HG02623 (cell line): ENCODE measurements around the gene KCNIP4.

Experiments
- ATAC-seq: cut with Tn5 transposase; IDR thresholded peaks from one replicate; pipeline ENCODE4 v1.9.1; 2021; ENCODE audit warnings: moderate library complexity; ENCODE audit not compliant: unreplicated experiment

Gene KCNIP4

GRCh38 chr4:20997886-20998285 lies 950.7 kb downstream of the KCNIP4 start:
- ATAC-seq = no peak

- no peak for ATAC-seq
These were observed 953.0 kb downstream of the KCNIP4 start for GRCh38 chr4:20995610-20996009.

GRCh38 chr4:20995015-20995414 lies 953.6 kb downstream of the KCNIP4 start:
- ATAC-seq = no peak

GRCh38 chr4:20992002-20992401 lies 956.6 kb downstream of the KCNIP4 start:
- no peak for ATAC-seq

- ATAC-seq = no peak
These were observed 961.4 kb downstream of the KCNIP4 start for GRCh38 chr4:20987191-20987590.

GRCh38 chr4:20984576-20984836 lies 964.1 kb downstream of the KCNIP4 start:
- ATAC-seq = no peak

GRCh38 chr4:20983763-20984575 lies 964.6 kb downstream of the KCNIP4 start:
- ATAC-seq = no peak

GRCh38 chr4:20982544-20982943 lies 966.0 kb downstream of the KCNIP4 start:
- no peak for ATAC-seq

GRCh38 chr4:20960291-20960690 lies 988.3 kb downstream of the KCNIP4 start:
- no peak for ATAC-seq

- no peak for ATAC-seq
These were observed 994.0 kb downstream of the KCNIP4 start for GRCh38 chr4:20954541-20954940.

GRCh38 chr4:20944961-20945360 lies 1003.6 kb downstream of the KCNIP4 start:
- ATAC-seq = no peak

- ATAC-seq = no peak
These were observed 1004.1 kb downstream of the KCNIP4 start for GRCh38 chr4:20944451-20944850.

- no peak for ATAC-seq
These were observed 1010.4 kb downstream of the KCNIP4 start for GRCh38 chr4:20938204-20938603.

- no peak for ATAC-seq
These were observed 1022.0 kb downstream of the KCNIP4 start for GRCh38 chr4:20926529-20926928.

- ATAC-seq = no peak
These were observed 1023.4 kb downstream of the KCNIP4 start for GRCh38 chr4:20925176-20925575.

GRCh38 chr4:20922962-20923361 lies 1025.6 kb downstream of the KCNIP4 start:
- no peak for ATAC-seq

GRCh38 chr4:20916106-20916505 lies 1032.5 kb downstream of the KCNIP4 start:
- ATAC-seq = no peak

- ATAC-seq = no peak
These were observed 1043.6 kb downstream of the KCNIP4 start for GRCh38 chr4:20904966-20905365.

- no peak for ATAC-seq
These were observed 1046.7 kb downstream of the KCNIP4 start for GRCh38 chr4:20901851-20902250.

- ATAC-seq = no peak
These were observed 1049.0 kb downstream of the KCNIP4 start for GRCh38 chr4:20899591-20899990.

GRCh38 chr4:20895988-20896387 lies 1052.6 kb downstream of the KCNIP4 start:
- ATAC-seq = no peak

- no peak for ATAC-seq
These were observed 1053.4 kb downstream of the KCNIP4 start for GRCh38 chr4:20895208-20895607.

GRCh38 chr4:20890761-20891160 lies 1057.8 kb downstream of the KCNIP4 start:
- no peak for ATAC-seq
